GM23338 (cell line): Measurements from ENCODE around the gene DHRS3. TPM values are rescaled to one million over a fixed set of nuclear protein-coding genes. Genes with fewer than 3 reads are reported as not detected.

ENCODE experiments used
- ATAC-seq: fragments of 200-7000 bp; cut with Tn5 transposase; 3 replicates; pipeline ENCODE4 v1.9.1; 2020
- DNase-seq: peaks from one replicate; pipeline ENCODE4 v3.0.0-alpha.2; 2015; ENCODE audit warnings: low spot score
- H2AFZ ChIP-seq: fragments of 200-600 bp; sonication (generic); 2 replicates; pipeline ENCODE4 v1.8.0; 2016; ENCODE audit warnings: antibody characterized with exemption, mild to moderate bottlenecking, moderate library complexity
- H3F3A ChIP-seq: fragments of 200-600 bp; sonication (generic); replicated peaks from 2 replicates; pipeline ENCODE4 v1.8.0; 2017; ENCODE audit warnings: antibody characterized with exemption, mixed run types, low read depth
- H3K27ac ChIP-seq: fragments of 200-600 bp; sonication (generic); 2 replicates; pipeline ENCODE4 v1.6.1; 2016; ENCODE audit warnings: low read depth
- H3K27me3 ChIP-seq: fragments of 200-600 bp; sonication (generic); 2 replicates; pipeline ENCODE4 v1.8.0; 2016; ENCODE audit warnings: mild to moderate bottlenecking, mixed run types, moderate library complexity; ENCODE audit not compliant: insufficient read depth
- H3K36me3 ChIP-seq: fragments of 200-600 bp; sonication (generic); 2 replicates; pipeline ENCODE4 v1.8.0; 2016; ENCODE audit warnings: mild to moderate bottlenecking; ENCODE audit not compliant: insufficient read depth
- H3K4me1 ChIP-seq: fragments of 200-600 bp; sonication (generic); 2 replicates; pipeline ENCODE4 v1.8.0; 2016; ENCODE audit warnings: mild to moderate bottlenecking, moderate library complexity; ENCODE audit not compliant: insufficient read depth
- H3K4me2 ChIP-seq: fragments of 200-600 bp; sonication (generic); 2 replicates; pipeline ENCODE4 v1.7.1; 2017; ENCODE audit warnings: mixed run types
- H3K4me3 ChIP-seq: fragments of 200-600 bp; sonication (generic); 2 replicates; pipeline ENCODE4 v1.6.1; 2016; ENCODE audit warnings: mixed run types
- H3K79me2 ChIP-seq: fragments of 200-600 bp; sonication (generic); replicated peaks from 2 replicates; pipeline ENCODE4 v1.8.0; 2017; ENCODE audit warnings: mild to moderate bottlenecking; ENCODE audit not compliant: insufficient read depth
- H3K9me2 ChIP-seq: fragments of 200-600 bp; sonication (generic); 2 replicates; pipeline ENCODE4 v1.8.0; 2017; ENCODE audit not compliant: insufficient read depth
- H4K20me1 ChIP-seq: fragments of 200-600 bp; sonication (generic); replicated peaks from 2 replicates; pipeline ENCODE4 v1.8.0; 2017; ENCODE audit warnings: mild to moderate bottlenecking; ENCODE audit not compliant: insufficient read depth
- H3K27ac Mint-ChIP-seq: 2 replicates; pipeline ENCODE4 v1.8.0; 2020; ENCODE audit warnings: inconsistent platforms, mild to moderate bottlenecking, moderate library complexity, mixed read lengths
- H3K27me3 Mint-ChIP-seq: 3 replicates; pipeline ENCODE4 v1.8.0; 2022; ENCODE audit warnings: low read depth, mild to moderate bottlenecking, moderate library complexity, mixed read lengths, inconsistent platforms; ENCODE audit not compliant: insufficient read depth, poor library complexity
- H3K36me3 Mint-ChIP-seq: 3 replicates; pipeline ENCODE4 v1.8.0; 2021; ENCODE audit warnings: low read depth, mild to moderate bottlenecking, inconsistent platforms, moderate library complexity, mixed read lengths
- H3K4me1 Mint-ChIP-seq: 3 replicates; pipeline ENCODE4 v1.8.0; 2020; ENCODE audit warnings: mild to moderate bottlenecking, inconsistent platforms, mixed read lengths
- H3K4me3 Mint-ChIP-seq: 3 replicates; pipeline ENCODE4 v1.8.0; 2021; ENCODE audit warnings: moderate library complexity, mild to moderate bottlenecking, inconsistent platforms, mixed read lengths
- H3K9me3 Mint-ChIP-seq: 3 replicates; pipeline ENCODE4 v1.8.0; 2020; ENCODE audit warnings: moderate library complexity, mild to moderate bottlenecking, inconsistent platforms, mixed read lengths
- CREB1 ChIP-seq: fragments of 250-450 bp; sonication (Bioruptor Pico); IDR thresholded peaks from 2 replicates; pipeline ENCODE4 v1.5.0; 2020; ENCODE audit warnings: low read depth, mild to moderate bottlenecking, moderate library complexity
- CTCF ChIP-seq, 2 experiments: fragments of 200-600 bp in 1 of 2; sonication (generic) in 1 of 2; conservative IDR thresholded peaks; 2 replicates each; pipeline versions ENCODE4 v1.5.1 to v1.6.1; 2016 to 2017; ENCODE audit warnings: antibody characterized with exemption in 2 of 2, low read depth in 2 of 2, mild to moderate bottlenecking in 2 of 2, moderate library complexity in 1 of 2
- ETS1 ChIP-seq: IDR thresholded peaks from 2 replicates; pipeline ENCODE4 v1.6.1; 2016; ENCODE audit warnings: antibody characterized with exemption
- EZH2 ChIP-seq: fragments of 200-600 bp; sonication (generic); IDR thresholded peaks from one replicate; pipeline ENCODE4 v1.8.0; 2017; ENCODE audit warnings: antibody characterized with exemption, mild to moderate bottlenecking, low read depth; ENCODE audit not compliant: unreplicated experiment
- EZH2phosphoT487 ChIP-seq: fragments of 200-600 bp; sonication (generic); IDR thresholded peaks from one replicate; pipeline ENCODE4 v1.8.1; 2018; ENCODE audit warnings: antibody characterized with exemption; ENCODE audit not compliant: unreplicated experiment
- JUNB ChIP-seq: IDR thresholded peaks from one replicate; pipeline ENCODE4 v1.6.1; 2016; ENCODE audit warnings: antibody characterized with exemption; ENCODE audit not compliant: unreplicated experiment
- NANOG ChIP-seq: IDR thresholded peaks from 2 replicates; pipeline ENCODE4 v1.6.1; 2016; ENCODE audit warnings: antibody characterized with exemption, borderline replicate concordance
- POLR2AphosphoS5 ChIP-seq: IDR thresholded peaks from 2 replicates; pipeline ENCODE4 v1.6.1; 2016; ENCODE audit warnings: antibody characterized with exemption, low read depth
- REST ChIP-seq: IDR thresholded peaks from one replicate; pipeline ENCODE4 v1.6.1; 2018; ENCODE audit warnings: antibody characterized with exemption; ENCODE audit not compliant: unreplicated experiment
- STAT1 ChIP-seq: IDR thresholded peaks from one replicate; pipeline ENCODE4 v1.6.1; 2016; ENCODE audit warnings: antibody characterized with exemption; ENCODE audit not compliant: unreplicated experiment
- ZNF114 ChIP-seq: fragments of 250-450 bp; sonication (Bioruptor Pico); IDR thresholded peaks from 2 replicates; pipeline ENCODE4 v1.5.0; 2020; ENCODE audit warnings: mild to moderate bottlenecking, moderate library complexity
- ZNF331 ChIP-seq: fragments of 250-450 bp; sonication (Bioruptor Pico); IDR thresholded peaks from 2 replicates; pipeline ENCODE4 v1.5.0; 2020; ENCODE audit warnings: low read depth, mild to moderate bottlenecking, moderate library complexity
- ZNF462 ChIP-seq: fragments of 250-450 bp; sonication (Bioruptor Pico); IDR thresholded peaks from 2 replicates; pipeline ENCODE4 v1.5.0; 2020; ENCODE audit warnings: mild to moderate bottlenecking, moderate library complexity
- polyA plus RNA-seq: library from polyadenylated mRNA; unstranded; fragments of >200 nt; fragmentation: Nextera tagmentation; extraction: Ambion mirVana; gene quantifications from 2 replicates; pipeline ENCODE4 v1.2.1, GENCODE V29; 2016
- total RNA-seq: library from RNA; depleted of rRNA; stranded (reverse); fragments of >200 nt; shearing (Covaris generic); gene quantifications from 2 replicates; pipeline ENCODE4 v1.2.3, GENCODE V29; 2014

The DHRS3 gene
- total and polyA plus RNA-seq, 2 experiments from 2014 or later = 21.0 to 26.0 TPM

- DNase-seq (no peak), ATAC-seq (no peak)
- Mint-ChIP-seq H3K4me1 (peaks cover 2% of the 10 kb centered on the region; the same call in 2 of the 3 replicates), H3K4me3 (no peak overlapping the region), H3K27me3 (peaks cover 2% of the 10 kb centered on the region), H3K36me3 (no peaks in the 10 kb centered on the region), H3K9me3 (no peaks in the 10 kb centered on the region), H3K27ac (no peak overlapping the region)
- Histone ChIP-seq H3K4me2 (no peak overlapping the region), H3K27ac (no peak overlapping the region), H2AFZ (no peak overlapping the region), H3K79me2 (no peaks in the 10 kb centered on the region), H3K9me2 (no peaks in the 10 kb centered on the region), H3K4me3 (no peak overlapping the region), H4K20me1 (no peaks in the 10 kb centered on the region; the same call in 1 of the 2 replicates), H3F3A (no peaks in the 10 kb centered on the region), H3K36me3 (no peaks in the 10 kb centered on the region), H3K4me1 (no peaks in the 10 kb centered on the region), H3K27me3 (no peaks in the 10 kb centered on the region)
- TF ChIP-seq ZNF114 (CRISPR knock-in tag) = no peak
- no peak for TF ChIP-seq REST
- TF ChIP-seq POLR2AphosphoS5 = no peak
- no peak for TF ChIP-seq EZH2
- no peak for TF ChIP-seq CTCF (conservative IDR thresholded peaks at IDR 0.05; ENCODE audit: low read depth in 2 of 2)
- TF ChIP-seq CREB1 (CRISPR knock-in tag) = no peak
- no peak for TF ChIP-seq EZH2phosphoT487
- no peak for TF ChIP-seq NANOG
- TF ChIP-seq STAT1 = no peak
- no peak for TF ChIP-seq ZNF331
- no peak for TF ChIP-seq ZNF462 (CRISPR knock-in tag)
- TF ChIP-seq JUNB = no peak
- TF ChIP-seq ETS1 = no peak
Observed at GRCh38 chr1:12585536-12585935, 32.5 kb downstream of the DHRS3 start.
